MM.1S (cell line): ENCODE measurements around the gene UBL5.
"Not testable (repeated sequence)": the region's sequence is repeated elsewhere in the genome, so short reads cannot be mapped to it uniquely, and the experiment has no call there.

Experiments
- DNase-seq: peaks from one replicate; pipeline ENCODE4 v3.0.0-alpha.2; 2015
- H2AFZ ChIP-seq: fragments of 300-600 bp; sonication (generic); 2 replicates; pipeline ENCODE4 v1.6.0; 2016; ENCODE audit warnings: antibody characterized with exemption, low read length
- H3F3A ChIP-seq: fragments of 300-600 bp; sonication (generic); 2 replicates; pipeline ENCODE4 v1.6.1; 2016; ENCODE audit warnings: mild to moderate bottlenecking, antibody characterized with exemption, low read length, moderate library complexity, mixed read lengths; ENCODE audit not compliant: insufficient read depth
- H3K27ac ChIP-seq: fragments of 300-600 bp; sonication (generic); 2 replicates; pipeline ENCODE4 v1.5.1; 2016; ENCODE audit warnings: mild to moderate bottlenecking, low read length
- H3K27me3 ChIP-seq: fragments of 300-600 bp; sonication (generic); replicated peaks from 2 replicates; pipeline ENCODE4 v1.6.0; 2016; ENCODE audit warnings: low read length; ENCODE audit not compliant: insufficient read depth
- H3K36me3 ChIP-seq: fragments of 300-600 bp; sonication (generic); replicated peaks from 2 replicates; pipeline ENCODE4 v1.6.1; 2016; ENCODE audit warnings: mild to moderate bottlenecking, low read length, mixed read lengths; ENCODE audit not compliant: insufficient read depth
- H3K4me1 ChIP-seq: fragments of 300-600 bp; sonication (generic); 2 replicates; pipeline ENCODE4 v1.6.1; 2016; ENCODE audit warnings: low read length, mixed read lengths
- H3K4me2 ChIP-seq: fragments of 300-600 bp; sonication (generic); 2 replicates; pipeline ENCODE4 v1.6.0; 2016; ENCODE audit warnings: low read depth, low read length
- H3K4me3 ChIP-seq: fragments of 300-600 bp; sonication (generic); 2 replicates; pipeline ENCODE4 v1.5.1; 2016; ENCODE audit warnings: low read length, mixed read lengths
- H3K79me2 ChIP-seq: fragments of 300-600 bp; sonication (generic); 2 replicates; pipeline ENCODE4 v1.6.1; 2016; ENCODE audit warnings: mixed run types, low read length, mixed read lengths
- H3K9ac ChIP-seq: fragments of 300-600 bp; sonication (generic); 2 replicates; pipeline ENCODE4 v1.6.1; 2016; ENCODE audit warnings: low read length, mixed read lengths
- H3K9me2 ChIP-seq: fragments of 300-600 bp; sonication (generic); replicated peaks from 2 replicates; pipeline ENCODE4 v1.6.1; 2016; ENCODE audit warnings: mild to moderate bottlenecking, low read length, mixed read lengths; ENCODE audit not compliant: insufficient read depth
- H3K9me3 ChIP-seq: fragments of 300-600 bp; sonication (generic); replicated peaks from 2 replicates; pipeline ENCODE4 v1.6.1; 2016; ENCODE audit warnings: mild to moderate bottlenecking, low read length, mixed read lengths; ENCODE audit not compliant: insufficient read depth
- H4K20me1 ChIP-seq: fragments of 300-600 bp; sonication (generic); 2 replicates; pipeline ENCODE4 v1.6.1; 2016; ENCODE audit warnings: mild to moderate bottlenecking, low read length, moderate library complexity, mixed read lengths; ENCODE audit not compliant: insufficient read depth
- EZH2 ChIP-seq: fragments of 300-600 bp; sonication (generic); optimal IDR thresholded peaks from 2 replicates; pipeline ENCODE3; 2017; ENCODE audit warnings: low read depth, mild to moderate bottlenecking, antibody characterized with exemption, low read length, mixed read lengths
- EZH2phosphoT487 ChIP-seq: fragments of 300-600 bp; sonication (generic); IDR thresholded peaks from 2 replicates; pipeline ENCODE4 v1.6.1; 2018; ENCODE audit warnings: antibody characterized with exemption, low read length
- TF ChIP-seq, protein P1 (sequence below): fragments of 300-600 bp; sonication (generic); IDR thresholded peaks from 2 replicates; pipeline ENCODE4 v1.5.1; 2016; ENCODE audit warnings: antibody characterized with exemption, low read length, mixed read lengths

The UBL5 gene

DNA sequence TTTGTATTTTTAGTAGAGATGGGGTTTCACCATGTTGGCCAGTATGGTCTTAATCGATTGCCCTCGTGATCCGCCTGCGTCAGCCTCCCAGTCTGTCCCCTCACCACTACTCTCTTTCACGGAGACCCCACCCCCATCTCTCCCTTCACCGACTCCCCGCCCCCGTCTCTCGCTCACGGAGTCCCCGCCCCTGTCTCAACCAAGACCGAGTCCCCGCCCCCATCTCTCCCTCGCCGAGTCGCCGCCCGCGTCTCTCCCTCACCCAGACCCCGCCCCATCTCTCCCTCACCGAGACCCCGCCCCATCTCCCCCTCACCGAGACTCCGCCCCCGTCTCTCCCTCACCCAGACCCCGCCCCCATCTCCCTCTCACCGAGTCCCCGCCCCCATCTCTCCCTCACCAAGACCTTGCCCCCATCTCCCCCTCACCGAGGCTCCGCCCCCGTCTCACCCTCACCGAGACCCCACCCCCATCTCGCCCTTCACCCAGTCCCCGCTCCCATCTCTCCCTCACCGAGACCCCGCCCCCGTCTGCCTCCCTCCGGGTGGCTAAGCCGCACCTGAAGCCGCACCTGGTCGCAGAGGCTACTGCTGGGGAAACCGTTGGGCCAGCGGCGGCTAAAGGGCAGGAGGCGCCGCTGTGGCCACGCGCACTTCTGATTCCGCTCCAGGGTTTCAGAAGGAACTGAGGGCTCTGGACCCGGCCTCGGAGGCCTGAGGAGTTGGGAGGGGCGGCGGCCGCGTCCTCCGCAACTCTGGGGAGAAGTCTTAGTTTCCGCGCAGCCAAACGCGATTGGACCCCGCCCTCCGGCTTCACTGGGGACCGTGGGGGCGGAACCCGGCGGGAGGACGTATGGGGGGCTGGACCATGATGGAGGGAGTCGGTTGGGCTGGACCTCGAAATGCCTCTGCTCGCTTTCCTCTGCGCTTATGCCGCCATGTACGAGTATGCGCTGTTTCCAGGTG lies 42.1 kb upstream of the UBL5 start:
- H3K9ac ChIP-seq, result no peak overlapping the region
- H3K4me2 ChIP-seq, result peak overlapping the region; percentile 33; the same call in 1 of the 2 replicates
- peak overlapping the region; percentile 61 for H2AFZ ChIP-seq
- H3K4me1 ChIP-seq, result no peaks in the 10 kb centered on the region
- H3K9me3 ChIP-seq, result no peaks in the 10 kb centered on the region
- no peak overlapping the region for H3K27ac ChIP-seq
- no peaks in the 10 kb centered on the region for H3K36me3 ChIP-seq
- H3K4me3 ChIP-seq, result peak overlapping the region; percentile 42
- no peaks in the 10 kb centered on the region for H3K9me2 ChIP-seq
- H3K79me2 ChIP-seq, result no peaks in the 10 kb centered on the region
- DNase-seq, result peak; percentile 48
- TF ChIP-seq EZH2phosphoT487 (no peak), EZH2 (no peak)
- TF ChIP-seq, protein P1, sequence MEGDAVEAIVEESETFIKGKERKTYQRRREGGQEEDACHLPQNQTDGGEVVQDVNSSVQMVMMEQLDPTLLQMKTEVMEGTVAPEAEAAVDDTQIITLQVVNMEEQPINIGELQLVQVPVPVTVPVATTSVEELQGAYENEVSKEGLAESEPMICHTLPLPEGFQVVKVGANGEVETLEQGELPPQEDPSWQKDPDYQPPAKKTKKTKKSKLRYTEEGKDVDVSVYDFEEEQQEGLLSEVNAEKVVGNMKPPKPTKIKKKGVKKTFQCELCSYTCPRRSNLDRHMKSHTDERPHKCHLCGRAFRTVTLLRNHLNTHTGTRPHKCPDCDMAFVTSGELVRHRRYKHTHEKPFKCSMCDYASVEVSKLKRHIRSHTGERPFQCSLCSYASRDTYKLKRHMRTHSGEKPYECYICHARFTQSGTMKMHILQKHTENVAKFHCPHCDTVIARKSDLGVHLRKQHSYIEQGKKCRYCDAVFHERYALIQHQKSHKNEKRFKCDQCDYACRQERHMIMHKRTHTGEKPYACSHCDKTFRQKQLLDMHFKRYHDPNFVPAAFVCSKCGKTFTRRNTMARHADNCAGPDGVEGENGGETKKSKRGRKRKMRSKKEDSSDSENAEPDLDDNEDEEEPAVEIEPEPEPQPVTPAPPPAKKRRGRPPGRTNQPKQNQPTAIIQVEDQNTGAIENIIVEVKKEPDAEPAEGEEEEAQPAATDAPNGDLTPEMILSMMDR, result no peak
- H3F3A ChIP-seq, result no peaks in the 10 kb centered on the region
- no peaks in the 10 kb centered on the region for H4K20me1 ChIP-seq
- H3K27me3 ChIP-seq, result peaks cover 8% of the 10 kb centered on the region

DNA sequence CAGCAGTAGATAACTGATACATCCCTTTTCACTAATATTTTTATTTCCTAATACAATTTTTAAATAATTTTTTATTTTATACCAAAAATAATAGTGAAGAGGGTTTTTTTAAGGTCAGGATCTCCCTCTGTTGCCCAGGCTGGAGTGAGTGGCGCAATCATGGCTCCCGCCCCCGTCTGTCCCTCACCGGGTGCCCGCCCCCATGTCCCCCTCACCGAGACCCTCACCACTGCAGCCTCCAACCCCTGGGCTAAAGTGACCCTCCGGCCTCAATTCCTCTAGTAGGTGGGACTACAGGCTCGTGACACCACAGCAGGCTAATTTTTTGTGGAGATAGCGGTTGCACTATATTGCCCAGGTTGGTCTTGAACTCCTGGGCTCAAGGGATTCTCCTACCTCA lies 41.4 kb upstream of the UBL5 start:
- Histone ChIP-seq H4K20me1 (no peaks in the 10 kb centered on the region), H3K4me3 (no peak overlapping the region; the same call in 1 of the 2 replicates), H3K9me3 (no peaks in the 10 kb centered on the region), H3K79me2 (no peaks in the 10 kb centered on the region), H3K36me3 (no peaks in the 10 kb centered on the region), H3K27ac (no peak overlapping the region), H3K9ac (no peak overlapping the region), H3K4me2 (no peak overlapping the region), H2AFZ (no peak overlapping the region), H3K4me1 (no peaks in the 10 kb centered on the region), H3K27me3 (peaks cover 8% of the 10 kb centered on the region), H3F3A (no peaks in the 10 kb centered on the region), H3K9me2 (no peaks in the 10 kb centered on the region)
- no peak for DNase-seq
- TF ChIP-seq EZH2phosphoT487 (no peak), EZH2 (no peak)
- TF ChIP-seq, protein P1, result no peak

DNA sequence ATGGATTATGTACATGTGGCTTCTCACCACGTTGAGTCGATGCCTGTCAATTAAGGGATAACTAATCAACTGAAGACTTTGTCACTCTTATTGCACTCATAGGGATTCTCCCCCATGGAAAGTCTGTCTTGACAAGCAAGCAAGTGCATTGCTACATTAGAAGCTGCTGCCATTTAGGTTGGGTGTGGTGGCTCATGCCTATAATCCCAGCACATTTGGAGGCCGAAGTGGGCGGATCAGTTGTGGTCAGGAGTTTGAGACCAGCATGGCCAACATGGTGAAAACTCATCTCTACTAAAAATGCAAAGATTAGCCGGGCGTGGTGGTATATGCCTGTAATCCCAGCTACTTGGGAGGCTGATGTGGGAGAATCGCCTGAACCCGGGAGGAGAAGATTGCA lies 40.9 kb upstream of the UBL5 start:
- no peak overlapping the region for H2AFZ ChIP-seq
- H3K9ac ChIP-seq, result no peak overlapping the region
- no peak for TF ChIP-seq EZH2phosphoT487
- TF ChIP-seq, protein P1, result no peak
- TF ChIP-seq EZH2, result no peak
- no peak for DNase-seq
- no peaks in the 10 kb centered on the region for H3K9me3 ChIP-seq
- no peaks in the 10 kb centered on the region for H3K79me2 ChIP-seq
- peaks cover 8% of the 10 kb centered on the region for H3K27me3 ChIP-seq
- no peak overlapping the region for H3K27ac ChIP-seq
- H3K4me1 ChIP-seq, result no peaks in the 10 kb centered on the region
- H3F3A ChIP-seq, result no peaks in the 10 kb centered on the region
- H3K4me3 ChIP-seq, result no peak overlapping the region
- no peak overlapping the region for H3K4me2 ChIP-seq
- H3K9me2 ChIP-seq, result no peaks in the 10 kb centered on the region
- no peaks in the 10 kb centered on the region for H3K36me3 ChIP-seq
- no peaks in the 10 kb centered on the region for H4K20me1 ChIP-seq

DNA sequence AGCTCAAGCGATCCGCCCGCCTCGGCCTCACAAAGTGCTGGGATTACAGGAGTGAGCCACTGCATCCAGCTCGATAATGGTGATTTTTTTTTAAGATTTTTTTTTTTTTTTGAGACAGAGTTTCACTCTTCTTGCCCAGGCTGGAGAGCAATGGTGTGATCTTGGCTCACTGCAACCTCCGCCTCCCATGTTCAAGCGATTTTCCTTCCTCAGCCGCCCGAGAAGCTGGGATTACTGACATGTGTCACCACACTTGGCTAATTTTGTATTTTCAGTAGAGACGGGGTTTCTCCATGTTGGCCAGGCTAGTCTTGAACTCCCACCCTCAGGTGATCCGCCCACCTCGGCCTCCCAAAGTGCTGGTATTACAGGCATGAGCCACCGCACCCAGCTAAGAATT lies 39.1 kb upstream of the UBL5 start:
- not testable (repeated sequence) for H3F3A ChIP-seq, H2AFZ ChIP-seq, H3K27ac ChIP-seq, H3K9me2 ChIP-seq, H4K20me1 ChIP-seq, H3K9ac ChIP-seq, H3K4me1 ChIP-seq, H3K79me2 ChIP-seq, DNase-seq, H3K4me2 ChIP-seq, H3K9me3 ChIP-seq, H3K27me3 ChIP-seq, H3K4me3 ChIP-seq, H3K36me3 ChIP-seq
